Aorta (tissue), 5 donors: ENCODE data around the gene SGCG. TPM values are rescaled to one million over a fixed set of nuclear protein-coding genes. Genes with fewer than 3 reads are reported as not detected.
"Not testable (repeated sequence)": the region's sequence is repeated elsewhere in the genome, so short reads cannot be mapped to it uniquely, and the experiment has no call there.

Experiments used
- ATAC-seq: fragments of 200-7000 bp; cut with Tn5 transposase; one replicate; pipeline ENCODE4 v1.9.1; 2022; ENCODE audit warnings: moderate library complexity; ENCODE audit not compliant: low FRiP score
- DNase-seq, 2 donors: peaks; one replicate each; pipeline ENCODE4 v3.0.0-alpha.2; 2020
- H3K27ac ChIP-seq, 2 donors: one replicate each; pipeline ENCODE4 v1.5.1; 2013; ENCODE audit warnings: low read length in 2 of 2, mild to moderate bottlenecking in 2 of 2, moderate library complexity in 2 of 2, control low read depth in 1 of 2, inconsistent platforms in 1 of 2, low read depth in 1 of 2
- H3K27me3 ChIP-seq, 2 donors: one replicate each; pipeline ENCODE4 v1.6.1; 2013; ENCODE audit warnings: control low read depth in 1 of 2, low read length in 1 of 2, mild to moderate bottlenecking in 1 of 2, moderate library complexity in 1 of 2; ENCODE audit not compliant: insufficient read depth in 2 of 2, control insufficient read depth in 1 of 2
- H3K36me3 ChIP-seq, 2 donors: one replicate each; pipeline ENCODE4 v1.6.1; 2013; ENCODE audit warnings: control low read depth in 1 of 2, low read length in 1 of 2, mild to moderate bottlenecking in 1 of 2; ENCODE audit not compliant: insufficient read depth in 2 of 2, control insufficient read depth in 1 of 2
- H3K4me1 ChIP-seq, 2 donors: one replicate each; pipeline ENCODE4 v1.6.1; 2013; ENCODE audit warnings: low read length in 2 of 2, control low read depth in 1 of 2, mild to moderate bottlenecking in 1 of 2, moderate library complexity in 1 of 2; ENCODE audit not compliant: insufficient read depth in 2 of 2, control insufficient read depth in 1 of 2
- H3K4me3 ChIP-seq, 2 donors: one replicate each; pipeline ENCODE4 v1.5.1; 2013; ENCODE audit warnings: low read length in 2 of 2, control low read depth in 1 of 2, mild to moderate bottlenecking in 1 of 2
- H3K9me3 ChIP-seq: one replicate; pipeline ENCODE4 v1.6.1; 2013; ENCODE audit warnings: mild to moderate bottlenecking, low read length; ENCODE audit not compliant: control insufficient read depth
- WGBS, 2 donors: extraction: QIAGEN DNeasy Blood & Tissue Kit; methylation state at CpG; one replicate each; pipeline ENCODE4 v1.1.7; 2013; 5-methylcytosine and 5-hydroxymethylcytosine counted together
- intact Hi-C, 2 donors: fragments of 100-400 bp; cut with DNase I; formaldehyde crosslinking; loops; one replicate each; pipeline versions ENCODE4 v1.14.2 to v1.15.0; 2022
- polyA plus RNA-seq, 2 donors: library from polyadenylated mRNA; stranded (reverse); fragments of 200-250 nt; gene quantifications; one replicate each; pipeline ENCODE4 v1.2.3, GENCODE V29; 2013
- total RNA-seq, 2 donors: library from RNA; stranded (reverse); fragmentation: NEBNext Ultra II Directional; extraction: Animal tissue kit (Norgen Biotek cat#: 25700); gene quantifications; one replicate each; pipeline ENCODE4 v1.2.1, GENCODE V29; 2021
- donor health status: healthy with polysubstance abuse.
- donor health status: Bipolar disorder and iron deficiency.
- donor health status: DM: no; HTN: no; CAD: no.
- donor health status: DM: no; HTN: no; CAD: no.
- donor health status: DM: yes; HTN: yes; CAD: no.

SGCG gene
- total and polyA plus RNA-seq, 4 donors: 1.4 to 4.3 (median 3.1) TPM

DNA sequence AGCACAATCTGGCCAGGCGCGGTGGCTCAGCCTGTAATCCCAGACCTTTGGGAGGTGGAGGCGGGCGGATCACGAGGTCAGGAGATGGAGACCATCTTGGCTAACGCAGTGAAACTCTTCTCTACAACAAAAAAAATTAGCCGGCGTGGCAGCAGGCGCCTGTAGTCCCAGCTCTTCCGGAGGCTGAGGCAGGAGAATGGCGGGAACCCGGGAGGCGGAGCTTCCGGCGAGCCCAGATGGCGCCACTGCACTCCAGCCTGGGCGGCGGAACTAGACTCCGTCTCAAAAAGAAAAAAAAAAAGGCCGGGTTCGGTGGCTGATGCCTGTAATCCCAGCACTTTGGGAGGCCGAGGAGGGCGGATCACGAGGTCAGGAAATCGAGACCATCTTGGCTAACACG lies 67.6 kb downstream of the SGCG start:
- H3K4me1 ChIP-seq, intact Hi-C loops, ATAC-seq, H3K4me3 ChIP-seq, H3K27me3 ChIP-seq, H3K36me3 ChIP-seq, H3K27ac ChIP-seq, DNase-seq, H3K9me3 ChIP-seq: not testable (repeated sequence)
- WGBS, 2 donors: 96 to 97% methylated on average over 26 of the region's 26 CpGs

DNA sequence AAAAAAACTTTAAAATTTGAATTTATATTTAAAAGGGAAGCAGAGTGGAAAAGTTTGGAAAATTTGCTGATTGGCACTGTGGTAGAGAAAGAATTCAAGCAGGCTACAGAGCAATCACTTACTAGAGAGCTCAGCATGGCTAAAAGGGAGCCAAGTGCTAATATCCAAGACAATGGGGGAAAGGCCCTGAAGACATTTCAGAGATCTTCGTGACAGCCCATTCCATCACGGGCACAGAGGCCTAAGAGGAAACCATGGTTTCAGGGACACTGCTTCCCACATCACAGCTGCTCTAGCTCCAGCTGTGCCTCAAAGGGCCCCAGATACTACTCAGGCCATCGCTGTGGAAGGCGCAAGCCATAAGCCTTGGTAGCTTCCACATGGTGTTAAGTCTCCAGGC lies 73.7 kb downstream of the SGCG start:
- DNase-seq (no peak), ATAC-seq (no peak)
- Histone ChIP-seq H3K27ac (no peak overlapping the region), H3K36me3 (peaks cover 0 to 5% of the 10 kb centered on the region in 2 donors), H3K4me1 (no peaks in the 10 kb centered on the region), H3K4me3 (no peak overlapping the region), H3K9me3 (no peaks in the 10 kb centered on the region), H3K27me3 (no peaks in the 10 kb centered on the region)
- WGBS, 2 donors: 96 to 99% methylated on average over 4 of the region's 4 CpGs
- intact Hi-C loops: no loop called here

- no peaks in the 10 kb centered on the region for H3K27me3 ChIP-seq
- ATAC-seq (no peak), DNase-seq (no peak)
- H3K4me3 ChIP-seq: no peak overlapping the region
- no peak overlapping the region for H3K27ac ChIP-seq
- H3K36me3 ChIP-seq: no peaks in the 10 kb centered on the region
- no peaks in the 10 kb centered on the region for H3K9me3 ChIP-seq
- H3K4me1 ChIP-seq: no peaks in the 10 kb centered on the region
- intact Hi-C loops: no loop called here
- WGBS, 2 donors: 81% methylated on average over 4 of the region's 4 CpGs
Measured at GRCh38 chr13:23267571-23267970, 86.8 kb downstream of the SGCG start.

DNA sequence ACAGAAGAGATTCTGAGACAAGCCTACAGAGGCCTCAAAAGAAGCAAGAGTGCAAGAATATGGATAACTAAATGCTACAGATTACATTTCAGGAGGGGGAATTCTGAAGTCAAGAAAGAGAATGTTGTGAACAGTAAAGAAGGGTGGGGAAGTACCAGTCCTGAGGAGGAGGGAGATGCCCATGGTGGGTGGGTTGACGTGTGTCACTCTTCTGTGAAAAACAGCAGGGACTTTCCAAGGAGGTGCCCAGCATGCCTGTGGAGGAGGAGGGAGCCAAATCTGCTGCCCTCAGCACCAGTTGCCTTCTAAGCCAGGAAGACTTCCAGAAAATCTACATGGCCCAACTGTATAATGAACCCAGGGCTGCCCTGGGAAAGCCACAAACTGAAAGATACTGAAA lies 87.7 kb downstream of the SGCG start:
- Histone ChIP-seq H3K4me3 (no peak overlapping the region), H3K27me3 (no peaks in the 10 kb centered on the region), H3K9me3 (no peaks in the 10 kb centered on the region), H3K27ac (no peak overlapping the region), H3K4me1 (no peaks in the 10 kb centered on the region), H3K36me3 (no peaks in the 10 kb centered on the region)
- DNase-seq: no peak
- intact Hi-C loops: no loop called here
- WGBS, 2 donors: 69 to 71% methylated on average over 1 of the region's 1 CpG
- no peak for ATAC-seq

DNA sequence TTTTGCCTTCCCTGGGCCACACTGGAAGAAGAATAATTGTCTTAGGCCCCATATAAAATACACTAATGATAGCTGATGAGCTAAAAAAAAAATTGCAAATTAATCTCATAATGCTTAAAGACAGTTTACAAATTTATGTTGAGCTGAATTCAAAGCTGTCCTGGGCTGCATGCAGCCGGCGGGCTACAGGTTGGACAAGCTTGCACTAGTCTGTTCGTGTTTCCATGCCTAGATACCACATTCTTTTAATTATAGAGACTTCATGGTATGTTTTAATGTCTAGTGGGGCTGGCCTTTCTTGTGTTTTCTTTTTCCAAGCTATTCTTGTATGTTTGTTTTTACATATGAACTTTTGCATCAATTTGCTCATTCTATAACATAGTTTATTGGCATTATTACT lies 90.6 kb downstream of the SGCG start:
- Histone ChIP-seq H3K27ac (no peak overlapping the region), H3K4me3 (no peak overlapping the region), H3K4me1 (no peaks in the 10 kb centered on the region), H3K36me3 (no peaks in the 10 kb centered on the region), H3K27me3 (no peaks in the 10 kb centered on the region), H3K9me3 (no peaks in the 10 kb centered on the region)
- intact Hi-C loops: no loop called here
- WGBS, 2 donors: 95 to 97% methylated on average over 3 of the region's 3 CpGs
- ATAC-seq: no peak
- no peak for DNase-seq

DNA sequence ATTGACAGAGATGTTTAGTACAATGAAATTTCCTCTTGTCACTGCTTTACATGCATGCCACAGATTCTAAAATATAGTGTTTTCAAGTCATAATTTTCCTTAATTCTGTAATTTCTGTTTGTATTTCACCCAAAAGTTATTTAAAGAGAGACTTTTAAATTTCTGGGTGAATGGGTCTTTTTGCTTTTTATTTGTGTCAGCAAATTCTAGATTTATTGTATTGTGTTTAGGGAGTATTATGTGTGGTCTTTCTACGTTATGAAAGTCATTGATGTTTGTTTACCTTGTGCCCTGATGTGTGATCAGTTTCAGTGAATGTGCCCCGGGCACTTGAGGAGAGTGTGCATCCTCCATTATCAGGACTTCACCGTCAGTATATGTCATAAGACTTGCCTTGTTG lies 92.7 kb downstream of the SGCG start:
- H3K9me3 ChIP-seq: no peaks in the 10 kb centered on the region
- intact Hi-C loops: no loop called here
- H3K27me3 ChIP-seq: no peaks in the 10 kb centered on the region
- H3K27ac ChIP-seq: no peak overlapping the region
- no peak for DNase-seq
- no peaks in the 10 kb centered on the region for H3K36me3 ChIP-seq
- WGBS, 2 donors: 80% methylated on average over 3 of the region's 3 CpGs
- no peak for ATAC-seq
- H3K4me3 ChIP-seq: no peak overlapping the region
- H3K4me1 ChIP-seq: no peaks in the 10 kb centered on the region

DNA sequence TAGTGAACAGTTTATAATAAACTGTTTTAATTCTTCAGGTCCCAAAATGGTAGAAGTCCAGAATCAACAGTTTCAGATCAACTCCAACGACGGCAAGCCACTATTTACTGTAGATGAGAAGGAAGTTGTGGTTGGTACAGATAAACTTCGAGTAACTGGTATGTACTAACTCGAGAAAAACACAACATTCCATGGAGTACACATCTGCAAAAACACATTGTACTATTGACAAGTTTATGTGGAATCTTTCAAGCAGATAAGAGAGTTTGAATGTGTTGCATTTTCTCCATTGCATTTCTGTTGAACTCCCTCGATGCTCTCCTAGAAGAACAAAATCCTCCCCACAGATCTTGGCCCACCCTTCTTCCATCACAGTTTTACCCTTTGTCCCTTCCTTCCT lies 98.5 kb downstream of the SGCG start:
- intact Hi-C loops: no loop called here
- 47 to 49% methylated on average over 5 of the region's 5 CpGs for WGBS, 2 donors
- Histone ChIP-seq H3K36me3 (no peaks in the 10 kb centered on the region), H3K27me3 (no peaks in the 10 kb centered on the region), H3K4me1 (no peaks in the 10 kb centered on the region), H3K9me3 (no peaks in the 10 kb centered on the region), H3K4me3 (no peak overlapping the region), H3K27ac (no peak overlapping the region)
- ATAC-seq: no peak
- no peak for DNase-seq

GRCh38 chr13:23288564-23288963 lies 107.8 kb downstream of the SGCG start:
- no peaks in the 10 kb centered on the region for H3K36me3 ChIP-seq
- DNase-seq (no peak), ATAC-seq (peak; percentile 66)
- H3K4me1 ChIP-seq: peaks cover 0 to 9% of the 10 kb centered on the region in 2 donors
- no peak overlapping the region for H3K4me3 ChIP-seq
- no peak overlapping the region for H3K27ac ChIP-seq
- 18 to 31% methylated on average over 1 of the region's 1 CpG for WGBS, 2 donors
- no peaks in the 10 kb centered on the region for H3K27me3 ChIP-seq
- intact Hi-C loops: no loop called here
- H3K9me3 ChIP-seq: no peaks in the 10 kb centered on the region

GRCh38 chr13:23288995-23289394 lies 108.2 kb downstream of the SGCG start:
- H3K27ac ChIP-seq: peak overlapping the region in 1 of 2 donors; percentile 57
- WGBS, 2 donors: 4 to 9% methylated on average over 7 of the region's 7 CpGs
- ATAC-seq: peak; percentile 76
- intact Hi-C loops: no loop called here
- H3K9me3 ChIP-seq: no peaks in the 10 kb centered on the region
- H3K4me1 ChIP-seq: peaks cover 0 to 9% of the 10 kb centered on the region in 2 donors
- no peak overlapping the region for H3K4me3 ChIP-seq
- no peak for DNase-seq
- H3K27me3 ChIP-seq: no peaks in the 10 kb centered on the region
- H3K36me3 ChIP-seq: no peaks in the 10 kb centered on the region
